ENCODE measurements around the gene HILPDA. TPM values are rescaled to one million over a fixed set of nuclear protein-coding genes. Genes with fewer than 3 reads are reported as not detected.

Gene HILPDA
- polyA plus RNA-seq (2014; cell fraction: cytosol; rRNA removed) = 80.8 and 87.8 TPM in 2 replicates
- polyA plus RNA-seq (2014; cell fraction: nucleus; rRNA removed) = 33.0 and 42.7 TPM in 2 replicates

- DNase-seq (ENCODE audit: low spot score) = peak; percentile 91
These were observed at the start of gene HILPDA for GRCh38 chr7:128455543-128456254. TSS of gene HILPDA (plus strand) at chr7:128455878. CDS start at chr7:128457269, 1,391 bp downstream.

- DNase-seq (ENCODE audit: low spot score) = no peak
These were observed 49.1 kb upstream of the HILPDA start for GRCh38 chr7:128406314-128407232.

- no peak for DNase-seq (ENCODE audit: low spot score)
These were observed 48.5 kb upstream of the HILPDA start for GRCh38 chr7:128407233-128407589.

GRCh38 chr7:128407751-128408708, 47.6 kb upstream of the HILPDA start:
- peak; percentile 48 for DNase-seq (ENCODE audit: low spot score)

GRCh38 chr7:128408709-128409595, 46.7 kb upstream of the HILPDA start:
- DNase-seq (ENCODE audit: low spot score) = peak; percentile 50

GRCh38 chr7:128409596-128410450, 45.9 kb upstream of the HILPDA start, which contains the start of gene IMPDH1:
TSS of gene IMPDH1 (minus strand) at chr7:128409982. CDS start at chr7:128409901, 81 bp downstream.
- DNase-seq (ENCODE audit: low spot score) = peak; percentile 80

GRCh38 chr7:128410451-128410753, 45.3 kb upstream of the HILPDA start:
- no peak for DNase-seq (ENCODE audit: low spot score)

GRCh38 chr7:128415217-128415785, 40.4 kb upstream of the HILPDA start:
- DNase-seq (ENCODE audit: low spot score) = no peak

- DNase-seq (ENCODE audit: low spot score) = no peak
These were observed 38.6 kb upstream of the HILPDA start for GRCh38 chr7:128417071-128417470.

GRCh38 chr7:128419257-128419656, 36.4 kb upstream of the HILPDA start:
- DNase-seq (ENCODE audit: low spot score) = no peak

- no peak for DNase-seq (ENCODE audit: low spot score)
These were observed 34.9 kb upstream of the HILPDA start for GRCh38 chr7:128420773-128421172.

GRCh38 chr7:128421384-128421783, 34.3 kb upstream of the HILPDA start:
- no peak for DNase-seq (ENCODE audit: low spot score)

GRCh38 chr7:128422037-128422436, 33.6 kb upstream of the HILPDA start:
- DNase-seq (ENCODE audit: low spot score) = no peak

GRCh38 chr7:128422842-128423241, 32.8 kb upstream of the HILPDA start:
- no peak for DNase-seq (ENCODE audit: low spot score)

- no peak for DNase-seq (ENCODE audit: low spot score)
These were observed 30.9 kb upstream of the HILPDA start for GRCh38 chr7:128424686-128425275.

- peak; percentile 59 for DNase-seq (ENCODE audit: low spot score)
These were observed 29.8 kb upstream of the HILPDA start for GRCh38 chr7:128425850-128426249.

- DNase-seq (ENCODE audit: low spot score) = peak; percentile 74
These were observed 28.3 kb upstream of the HILPDA start for GRCh38 chr7:128427289-128427891.

GRCh38 chr7:128430207-128430606, 25.5 kb upstream of the HILPDA start:
- no peak for DNase-seq (ENCODE audit: low spot score)
